ENCODE measurements around the gene ADAP1.

Gene ADAP1

DNA sequence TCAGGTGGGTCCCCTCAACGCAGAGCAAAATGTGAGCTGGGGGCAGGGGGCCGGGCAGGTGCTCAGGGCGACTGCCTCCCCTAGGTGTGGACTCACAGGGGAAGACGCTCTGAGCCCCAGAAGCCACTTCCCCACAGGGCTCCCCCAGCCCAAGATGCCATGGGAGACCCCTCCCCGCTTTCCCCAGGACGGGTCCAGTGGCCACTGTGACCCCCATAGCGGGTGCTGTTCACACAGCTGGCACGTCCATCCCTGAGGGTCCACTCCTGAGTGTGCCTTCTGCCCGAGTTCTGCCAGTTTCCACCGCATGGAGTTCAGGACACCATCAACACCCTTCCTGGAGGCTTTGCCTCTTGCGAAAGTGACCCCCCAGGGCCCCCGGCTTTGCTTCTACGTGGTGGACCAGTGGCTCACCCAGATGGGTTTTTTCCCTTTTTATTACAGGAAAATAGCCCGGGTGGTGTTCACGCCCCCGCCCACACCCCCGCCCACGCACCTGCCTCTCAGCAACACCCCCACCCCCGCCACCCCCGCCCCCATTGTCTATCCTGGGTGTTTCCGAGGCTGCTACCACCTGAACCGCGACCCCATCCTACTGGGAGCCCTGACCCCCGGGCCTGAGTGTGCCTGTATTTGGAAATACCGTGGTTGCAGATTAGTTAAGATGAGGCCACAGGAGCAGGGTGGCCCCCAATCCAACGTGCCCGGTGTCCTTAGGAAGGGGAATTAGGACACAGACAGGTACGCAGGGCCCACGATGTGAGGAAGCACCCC, 32.0 kb downstream of the ADAP1 start:
- peak; percentile 49 for DNase-seq (ENCODE audit: low spot score)

DNA sequence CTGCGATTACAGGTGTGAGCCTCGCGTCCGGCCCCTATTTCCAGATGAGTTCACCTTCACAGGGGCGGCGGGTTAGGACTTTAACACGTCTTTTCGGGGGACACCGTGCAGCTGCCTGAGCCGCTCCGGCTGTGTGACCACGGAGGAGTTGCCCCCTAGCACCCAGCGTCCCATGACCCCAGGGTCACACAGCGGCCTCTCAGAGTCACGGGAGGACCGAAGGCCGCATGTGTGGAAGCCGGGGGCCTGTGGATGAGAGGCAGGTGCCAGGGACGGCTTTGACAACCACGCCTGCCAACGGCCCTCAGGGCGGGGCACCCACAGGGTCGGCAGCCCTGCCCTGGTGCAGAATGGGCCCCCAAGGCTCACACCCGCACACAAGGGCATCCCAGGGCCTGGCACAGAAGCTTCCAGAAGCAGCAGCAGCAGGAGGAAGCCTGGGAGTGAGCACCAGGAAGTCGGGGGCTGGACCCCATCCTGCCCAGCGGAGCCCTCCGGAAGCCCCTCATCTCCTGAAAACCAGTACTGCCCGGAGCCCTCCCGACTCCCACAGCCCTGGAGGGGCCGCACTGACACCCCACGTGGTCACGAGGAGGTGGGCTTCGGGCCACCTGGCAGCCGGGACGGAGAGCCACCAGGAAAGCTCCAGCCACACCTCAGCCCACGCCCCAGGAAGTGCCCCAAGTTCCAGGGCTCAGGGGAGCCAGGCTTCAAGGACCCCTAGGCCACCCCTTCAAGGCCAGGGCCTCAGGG, 32.7 kb downstream of the ADAP1 start:
- no peak for DNase-seq (ENCODE audit: low spot score)

DNA sequence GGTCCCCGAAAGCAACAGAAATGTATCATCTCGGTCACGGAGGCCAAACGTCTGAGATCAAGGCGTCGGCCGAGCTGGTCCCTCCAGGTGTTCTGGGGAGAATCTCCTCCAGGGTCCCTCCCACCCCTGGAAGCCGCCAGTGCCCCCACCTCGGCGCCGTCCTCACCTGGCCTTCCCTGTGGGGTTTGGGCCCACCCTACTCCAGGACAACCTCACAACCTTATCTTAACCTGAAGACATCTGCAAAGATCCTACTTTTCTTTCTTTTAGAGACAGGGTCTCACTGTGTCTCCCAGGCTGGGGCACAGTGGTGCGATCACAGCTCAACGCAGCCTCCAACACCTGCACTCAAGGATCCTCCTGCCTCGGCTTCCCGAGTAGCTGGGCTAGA, 33.4 kb downstream of the ADAP1 start:
- no peak for DNase-seq (ENCODE audit: low spot score)

DNA sequence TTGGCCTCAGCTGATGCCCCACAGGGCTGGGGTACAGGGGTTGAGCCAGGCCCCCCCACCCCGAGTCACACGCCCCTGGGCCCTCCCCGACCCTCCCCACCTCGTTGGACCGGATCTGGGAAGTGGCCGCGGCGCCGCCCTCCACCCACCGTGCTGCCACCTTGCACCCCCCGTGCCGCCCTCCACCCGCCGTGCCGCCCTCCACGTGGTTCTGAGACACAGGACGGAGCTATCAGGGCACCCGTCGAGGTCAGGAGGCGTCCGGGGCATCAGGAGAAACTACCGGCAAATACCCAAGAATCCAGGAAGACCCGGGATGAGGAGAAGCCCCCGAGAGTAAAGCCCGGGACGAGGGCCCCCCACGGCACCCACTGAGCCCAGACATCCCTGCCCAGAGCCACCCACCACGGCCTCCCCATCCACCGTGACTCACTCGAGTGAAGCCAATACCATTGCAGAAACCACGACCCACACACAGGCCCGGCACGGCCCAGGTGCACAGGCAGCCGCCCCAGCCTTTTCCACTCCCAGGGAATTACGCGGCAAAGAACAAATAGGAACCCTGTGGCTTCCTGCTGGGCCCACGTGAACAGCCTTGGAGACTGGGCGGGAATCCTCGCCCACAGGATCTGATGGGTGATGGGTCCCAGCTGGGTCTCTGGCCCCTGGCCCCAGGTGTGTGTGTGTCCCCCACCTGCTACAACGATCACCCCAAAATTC, 34.0 kb downstream of the ADAP1 start:
- DNase-seq (ENCODE audit: low spot score), result no peak

DNA sequence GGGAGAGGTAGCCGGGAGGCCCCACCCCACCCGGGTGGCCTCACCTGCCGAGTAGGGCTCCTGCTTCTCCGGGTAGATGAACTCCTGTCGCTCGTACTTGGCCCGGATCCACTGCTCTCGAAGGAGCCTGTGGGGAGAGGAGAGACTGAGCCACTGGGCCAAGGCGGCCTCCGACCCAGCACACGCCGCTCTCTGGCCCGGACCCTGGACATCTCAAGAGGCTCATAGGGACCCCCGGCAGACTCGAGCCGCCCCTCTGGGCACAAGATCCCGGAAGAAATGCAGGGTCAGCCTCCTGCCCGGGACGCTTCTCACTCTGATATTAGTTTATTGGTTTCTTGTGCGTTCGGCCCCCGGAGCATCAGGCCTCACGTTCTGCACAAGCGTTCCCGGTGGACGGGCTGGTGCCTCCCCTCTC, 34.5 kb downstream of the ADAP1 start:
- DNase-seq (ENCODE audit: low spot score), result no peak

DNA sequence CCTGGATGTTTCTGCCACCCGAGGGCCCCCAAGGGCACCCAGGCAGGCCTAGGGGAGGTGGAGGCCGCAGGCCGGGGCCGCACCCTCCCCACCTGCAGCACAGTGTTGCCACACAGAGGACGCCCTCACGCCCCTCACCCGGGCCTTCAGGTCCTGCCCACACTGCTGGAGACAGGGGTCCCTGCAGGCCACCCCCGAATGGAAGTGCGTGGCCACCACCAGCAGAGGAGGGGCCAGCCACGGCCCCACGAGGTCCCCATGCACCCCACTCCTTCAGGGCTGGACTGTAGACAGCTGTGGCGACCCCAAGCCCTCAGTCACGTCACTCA, 35.4 kb downstream of the ADAP1 start:
- no peak for DNase-seq (ENCODE audit: low spot score)

DNA sequence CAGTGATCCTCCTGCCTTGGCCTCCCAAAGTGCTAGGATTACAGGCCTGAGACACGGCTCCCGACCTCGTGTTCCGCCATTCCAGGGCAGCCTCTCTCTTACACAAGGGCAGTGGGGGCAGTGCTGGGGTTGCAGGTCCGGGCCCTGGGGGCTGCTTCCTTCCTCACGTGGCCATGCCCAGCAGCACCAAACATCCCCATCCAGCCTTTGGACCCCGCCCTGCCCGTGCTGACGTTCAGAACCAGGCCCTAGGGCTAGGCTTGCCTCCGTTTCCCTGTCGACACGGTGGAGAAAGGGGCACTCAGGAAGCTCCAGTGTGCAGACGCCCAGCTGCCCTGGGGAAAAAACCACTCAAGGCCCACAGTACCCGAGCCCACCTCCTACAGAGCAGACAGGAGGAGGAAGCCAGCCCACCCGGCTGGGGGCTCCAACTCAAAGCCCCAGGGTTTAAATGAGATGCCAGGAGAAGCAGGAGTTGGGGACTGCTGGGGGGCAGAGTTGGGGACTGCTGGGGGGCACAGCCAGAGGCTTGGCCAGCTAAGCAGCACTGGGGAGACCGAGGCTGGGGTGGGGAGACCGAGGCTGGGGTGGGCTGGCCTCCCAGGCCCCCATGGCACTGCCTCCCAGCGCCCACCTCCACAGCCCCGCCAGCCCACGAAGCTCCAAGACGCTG, 35.9 kb downstream of the ADAP1 start:
- DNase-seq (ENCODE audit: low spot score), result no peak

DNA sequence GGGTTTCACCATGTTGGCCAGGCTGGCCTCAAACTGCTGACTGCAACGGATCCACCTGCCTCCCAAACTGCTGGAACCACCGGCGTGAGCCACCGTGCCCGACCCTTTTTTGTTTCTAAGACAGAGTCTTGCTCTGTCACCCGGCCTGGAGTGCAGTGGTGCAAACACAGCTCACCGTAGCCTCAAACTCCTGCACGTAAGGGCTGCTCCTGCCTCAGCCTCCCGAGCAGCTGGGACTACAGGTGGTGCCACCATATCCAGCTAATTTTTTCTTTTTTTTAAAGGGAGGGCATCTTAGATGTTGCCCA, 36.4 kb downstream of the ADAP1 start:
- no peak for DNase-seq (ENCODE audit: low spot score)

DNA sequence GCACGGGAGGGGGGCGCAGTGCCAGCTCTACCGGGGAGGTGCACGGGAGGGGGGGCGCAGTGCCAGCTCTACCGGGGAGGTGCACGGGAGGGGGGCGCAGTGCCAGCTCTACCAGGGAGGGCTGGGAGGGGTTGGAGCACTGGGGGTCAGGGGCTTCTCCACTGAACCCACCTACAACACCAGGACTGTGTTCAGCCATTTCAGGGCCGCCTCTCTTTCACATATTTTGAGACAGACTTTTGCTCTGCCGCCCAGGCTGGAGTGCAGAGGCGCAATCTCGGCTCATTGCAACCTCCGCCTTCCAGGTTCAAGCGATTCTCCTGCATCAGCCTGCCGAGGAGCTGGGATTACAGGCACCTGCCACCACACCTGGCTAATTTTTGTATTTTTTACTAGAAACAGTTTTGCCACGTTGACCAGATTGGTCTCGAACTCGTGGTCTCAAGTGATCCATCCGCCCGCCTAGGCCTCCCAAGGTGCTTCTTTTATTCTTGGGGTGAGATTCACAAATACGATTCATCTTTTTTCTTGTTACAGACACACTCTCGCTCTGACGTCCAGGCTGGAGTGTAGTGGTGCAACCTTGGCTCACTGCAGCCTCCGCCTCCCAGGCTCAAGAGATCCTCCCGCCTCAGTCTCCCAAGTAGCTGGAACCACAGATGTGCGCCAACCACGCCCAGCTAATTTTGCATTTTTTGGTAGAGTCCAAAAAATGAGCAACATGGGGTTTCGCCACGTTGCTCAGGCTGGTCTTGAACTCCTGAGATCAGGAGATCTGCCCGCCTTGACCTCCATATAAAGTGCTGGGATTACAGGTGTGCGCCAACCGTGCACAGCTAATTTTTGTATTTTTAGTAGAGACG, 37.0 kb downstream of the ADAP1 start:
- DNase-seq (ENCODE audit: low spot score), result no peak

DNA sequence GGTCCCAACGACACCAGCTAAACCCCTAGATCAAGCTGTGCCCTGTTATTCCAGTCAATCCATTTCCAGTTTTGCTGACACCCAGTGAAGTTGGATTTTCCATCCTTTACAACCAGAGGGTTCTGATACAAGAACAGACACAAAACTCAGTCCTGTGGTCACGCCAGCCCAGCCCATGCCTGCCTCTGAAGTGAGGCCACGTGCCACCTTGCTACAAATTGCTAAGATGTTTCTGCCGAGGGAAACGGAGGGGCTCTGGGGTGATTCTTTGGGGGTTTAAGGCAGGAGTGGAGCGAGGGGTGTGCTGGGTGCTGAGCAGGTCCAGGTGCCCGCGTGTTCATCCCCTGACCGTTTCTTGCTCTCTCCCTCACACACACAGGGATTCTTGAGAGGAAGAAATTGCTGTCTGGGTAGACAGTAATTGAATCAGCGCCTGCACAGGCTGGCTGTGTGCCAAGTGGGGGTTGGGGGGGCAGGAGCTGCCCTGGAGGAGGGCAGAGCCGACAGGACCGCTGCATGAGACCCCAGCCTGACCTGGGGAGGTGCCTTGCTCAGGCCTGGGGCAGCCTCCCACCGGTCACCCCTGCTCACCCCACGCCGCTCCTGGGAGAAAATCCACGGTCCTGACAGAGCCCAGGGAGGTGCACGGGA, 38.1 kb downstream of the ADAP1 start:
- no peak for DNase-seq (ENCODE audit: low spot score)

DNA sequence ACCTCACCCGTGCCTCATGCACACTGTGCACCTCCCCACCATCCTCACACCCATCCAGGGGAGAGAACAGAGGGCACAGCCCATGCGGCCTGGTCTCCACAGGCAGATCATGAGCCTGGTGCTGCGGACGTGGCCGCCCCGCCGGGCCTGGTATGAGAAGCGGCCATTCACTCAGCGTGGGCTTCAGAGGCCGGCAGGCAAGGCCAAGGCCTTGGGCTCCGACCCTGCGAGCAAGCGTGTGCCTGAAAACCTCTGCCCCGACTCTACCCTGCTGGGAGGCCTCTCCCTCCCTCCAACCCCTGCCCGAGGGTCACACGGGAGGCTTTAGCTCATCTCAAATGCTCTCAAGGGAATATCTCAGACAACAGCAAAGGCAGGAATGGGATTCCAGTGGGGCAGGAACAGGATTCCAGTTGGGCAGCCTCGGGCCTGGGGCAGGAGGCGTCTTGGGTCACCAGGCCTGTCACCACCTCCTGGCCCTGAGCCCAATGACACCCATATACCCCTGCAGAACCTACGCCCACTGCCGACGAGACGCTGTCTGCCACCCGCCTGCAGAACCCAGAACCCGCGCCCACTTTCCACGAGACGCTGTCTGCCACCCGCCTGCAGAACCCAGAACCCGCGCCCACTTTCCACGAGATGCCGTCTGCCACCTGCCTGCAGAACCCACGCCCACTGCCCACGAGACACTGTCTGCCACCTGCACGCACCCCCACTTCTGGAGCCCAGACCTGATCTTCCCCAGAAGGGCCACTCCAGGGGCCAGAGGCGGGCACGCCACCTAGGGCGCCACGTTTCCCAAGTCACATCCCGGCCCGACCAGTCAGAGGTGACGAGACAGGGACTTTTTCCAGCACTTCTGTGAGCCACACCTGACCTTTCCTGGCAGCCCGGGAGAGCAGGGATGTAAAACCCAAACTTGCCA, 38.9 kb downstream of the ADAP1 start:
- no peak for DNase-seq (ENCODE audit: low spot score)

DNA sequence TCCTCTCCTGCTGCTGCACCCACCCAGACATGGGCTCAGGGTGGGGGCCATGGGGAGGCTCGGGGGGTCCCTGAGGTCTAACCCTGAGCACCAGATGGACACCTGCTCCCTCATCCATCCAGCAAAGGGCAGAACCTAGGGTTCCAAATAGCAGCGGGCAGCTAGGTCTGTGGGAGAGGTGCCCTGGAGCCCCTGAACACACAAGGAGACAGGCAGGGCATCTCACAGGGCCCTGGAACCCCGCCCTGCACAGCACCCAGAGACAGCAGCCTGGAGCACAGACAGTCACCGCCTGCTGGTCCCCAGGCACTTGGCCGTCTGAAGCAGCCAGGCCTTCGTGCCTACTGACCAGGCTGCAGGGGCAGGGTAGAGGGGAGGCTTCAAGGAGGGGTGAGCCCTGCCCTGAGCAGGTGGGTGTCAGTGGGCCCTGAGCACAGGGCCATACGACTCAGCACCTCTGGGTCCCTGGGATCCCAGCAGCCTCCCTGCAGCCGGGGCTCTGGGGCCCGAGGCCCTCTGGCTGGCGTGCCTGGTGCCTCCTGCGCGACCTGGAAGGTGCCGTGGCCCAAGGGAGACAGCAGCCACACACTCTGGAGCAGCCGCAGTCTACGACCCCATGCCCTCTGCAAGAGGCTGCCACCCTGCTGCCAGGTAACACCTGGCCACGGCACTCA, 39.8 kb downstream of the ADAP1 start:
- no peak for DNase-seq (ENCODE audit: low spot score)

DNA sequence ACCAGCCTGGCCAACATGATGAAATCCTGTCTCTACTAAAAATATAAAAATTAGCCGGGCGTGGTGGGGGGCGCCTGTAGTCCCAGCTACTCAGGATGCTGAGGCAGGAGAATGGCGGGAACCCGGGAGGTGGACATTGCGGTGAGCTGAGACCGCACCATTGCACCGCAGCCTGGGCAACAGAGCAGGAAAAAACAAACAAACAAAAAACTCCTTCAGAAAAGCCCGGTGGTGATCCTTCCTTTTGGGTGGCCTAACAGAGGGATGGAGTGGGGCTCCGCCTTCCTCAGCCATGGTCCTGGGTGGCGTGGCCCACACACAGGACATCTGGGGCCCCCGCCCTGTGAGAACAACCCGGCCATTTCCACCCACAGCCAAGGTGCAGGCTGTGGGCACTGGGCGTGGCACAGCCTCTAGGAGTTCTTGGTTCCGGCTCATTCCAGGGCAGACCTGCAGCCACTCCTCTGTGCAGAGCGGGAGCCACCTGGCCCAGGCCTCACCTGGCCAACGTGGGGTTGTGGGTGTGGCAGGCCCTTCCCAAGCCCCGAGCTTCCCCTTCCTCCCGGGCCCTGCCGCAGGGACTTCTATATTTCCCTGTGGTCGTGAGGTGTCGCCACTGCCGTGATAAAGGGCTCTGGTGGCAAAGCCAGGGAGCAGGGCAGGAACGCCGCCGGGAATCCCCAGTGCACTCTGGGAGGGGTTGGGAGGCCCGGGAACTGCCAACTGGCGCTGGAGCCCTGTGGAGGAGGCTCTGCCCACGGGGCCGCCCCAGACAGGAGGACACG, 40.6 kb downstream of the ADAP1 start:
- no peak for DNase-seq (ENCODE audit: low spot score)

DNA sequence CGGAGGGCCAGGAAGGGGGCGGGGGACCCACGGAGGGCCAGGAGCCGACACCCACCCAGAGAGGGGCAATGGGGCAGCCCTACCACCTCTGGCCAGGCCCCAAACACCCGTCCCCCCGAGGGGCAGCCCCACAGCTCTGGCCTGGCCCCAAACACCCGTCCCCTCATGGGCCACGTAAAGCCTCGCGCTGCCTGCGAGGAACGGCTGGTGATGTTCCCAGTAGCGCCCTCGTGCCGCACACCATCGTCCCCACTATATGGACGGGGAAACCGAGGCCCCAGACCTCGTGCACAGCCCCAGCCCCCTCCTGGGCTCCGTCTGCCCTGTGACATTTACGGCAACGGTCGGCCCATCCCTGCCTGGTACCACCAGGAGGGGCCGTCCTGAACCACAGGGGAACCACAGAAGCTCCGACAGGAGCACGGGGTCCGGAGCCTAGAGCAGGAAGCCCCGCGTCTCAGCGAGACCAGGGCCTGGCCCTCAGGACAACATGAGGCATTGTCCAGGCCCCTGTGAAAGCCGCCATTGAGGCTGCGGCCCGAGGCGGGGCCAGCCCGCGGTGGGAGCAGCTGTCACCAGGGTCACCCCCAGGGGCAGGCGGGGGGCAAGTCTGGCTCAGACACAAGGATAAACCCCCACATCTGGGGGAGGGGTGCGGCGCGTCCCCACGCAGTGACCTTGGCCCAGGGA, 42.5 kb downstream of the ADAP1 start:
- no peak for DNase-seq (ENCODE audit: low spot score)

DNA sequence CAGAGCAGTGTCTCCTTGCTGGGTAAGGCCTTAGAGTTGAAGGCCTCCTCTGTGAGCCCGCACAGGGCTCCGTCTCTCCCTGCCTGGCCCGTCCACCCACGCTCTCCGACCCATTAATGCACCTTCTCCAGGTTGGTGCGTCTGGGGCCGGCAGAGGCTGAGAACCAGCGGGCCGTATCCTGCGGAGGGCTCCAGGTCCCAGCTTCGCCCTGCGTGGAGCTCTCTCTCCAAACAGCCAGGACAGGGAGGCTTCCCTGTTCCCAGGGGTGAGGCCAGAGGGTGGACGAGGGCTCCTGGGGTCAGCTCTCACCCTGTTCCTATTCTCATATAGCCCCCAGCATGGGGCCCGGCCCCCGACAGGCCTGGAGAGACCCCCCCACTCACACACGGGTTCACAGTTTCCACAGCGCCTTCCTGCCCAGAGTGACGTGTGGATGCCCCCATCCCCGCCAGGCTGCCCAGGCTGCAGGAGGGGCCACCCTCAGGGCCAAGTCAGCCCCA, 43.5 kb downstream of the ADAP1 start:
- DNase-seq (ENCODE audit: low spot score), result no peak

DNA sequence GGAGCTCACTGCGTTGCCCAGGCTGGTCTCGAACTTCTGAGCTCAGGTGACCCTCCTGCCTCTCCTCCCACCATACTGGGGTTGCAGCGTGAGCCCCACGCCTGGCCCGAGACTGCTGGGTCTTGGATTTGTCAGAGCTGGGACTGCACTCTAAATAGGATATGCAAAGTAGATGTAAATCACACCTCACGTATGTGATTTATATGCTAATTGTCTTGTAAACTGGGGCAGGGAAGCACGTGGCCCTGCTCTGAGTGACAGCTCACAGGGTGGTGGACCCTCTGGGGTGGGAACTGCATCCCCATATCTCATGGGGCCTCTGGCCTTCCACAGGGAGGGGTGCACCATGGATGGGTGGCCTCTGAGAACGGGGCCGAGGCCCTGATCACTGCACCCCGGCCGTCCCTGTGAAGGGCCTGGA, 44.0 kb downstream of the ADAP1 start:
- DNase-seq (ENCODE audit: low spot score), result no peak

DNA sequence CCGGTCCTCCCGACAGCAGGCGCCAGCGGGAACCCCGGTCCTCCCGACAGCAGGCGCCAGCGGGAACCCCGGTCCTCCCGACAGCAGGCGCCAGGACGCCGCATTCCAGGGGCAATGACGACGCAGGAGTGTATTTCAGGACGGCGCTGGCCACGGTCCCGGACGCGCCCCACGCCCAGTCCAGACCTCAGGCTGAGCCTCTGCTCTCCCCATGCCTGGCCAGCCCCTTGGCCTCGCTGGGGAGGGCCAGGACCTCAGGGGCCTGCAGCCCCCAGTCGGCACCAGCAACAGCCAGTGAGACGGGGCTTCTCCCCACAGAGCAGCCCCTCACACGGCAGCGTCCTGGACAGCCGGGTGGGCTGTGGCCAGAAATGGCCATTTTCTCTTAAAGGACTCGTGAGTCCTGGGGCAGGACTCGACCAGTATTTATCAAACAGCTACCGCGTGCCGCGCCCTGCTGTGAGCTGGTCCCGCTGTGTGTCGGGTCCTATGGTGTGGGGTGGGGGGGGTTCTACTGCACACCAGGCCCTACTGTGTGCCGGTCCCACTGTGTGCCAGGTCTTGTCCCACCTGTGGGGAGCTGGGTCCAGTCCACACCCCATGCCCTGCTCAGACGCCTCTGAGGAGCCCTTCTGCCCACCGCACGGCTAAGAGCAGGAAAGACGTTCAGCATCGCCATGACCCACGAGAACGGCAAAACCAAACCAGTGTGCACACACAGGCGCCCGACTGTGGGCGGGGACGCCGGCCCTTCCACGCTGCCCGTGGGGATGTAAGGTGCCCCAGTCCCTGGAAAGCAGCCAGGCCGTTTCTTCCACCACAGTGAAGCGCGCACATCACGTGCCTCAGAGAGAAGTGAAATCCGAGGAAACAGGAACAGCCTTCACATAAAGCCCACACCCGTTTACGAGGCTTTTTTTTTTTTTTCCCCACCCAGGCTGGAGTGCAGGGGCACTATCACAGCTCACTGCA, 44.8 kb downstream of the ADAP1 start:
- DNase-seq (ENCODE audit: low spot score), result peak; percentile 35

Data from CD4-positive, alpha-beta T cell treated with Interleukin-2 at 100 ng/mL for 4 hours (primary cell).